Measurements from ENCODE around the gene FYB1. TPM values are rescaled to one million over a fixed set of nuclear protein-coding genes. Genes with fewer than 3 reads are reported as not detected.

Gene FYB1
- total and polyA plus RNA-seq, 7 experiments from 2014 or later: 310 to 701 (median 491) TPM

DNA sequence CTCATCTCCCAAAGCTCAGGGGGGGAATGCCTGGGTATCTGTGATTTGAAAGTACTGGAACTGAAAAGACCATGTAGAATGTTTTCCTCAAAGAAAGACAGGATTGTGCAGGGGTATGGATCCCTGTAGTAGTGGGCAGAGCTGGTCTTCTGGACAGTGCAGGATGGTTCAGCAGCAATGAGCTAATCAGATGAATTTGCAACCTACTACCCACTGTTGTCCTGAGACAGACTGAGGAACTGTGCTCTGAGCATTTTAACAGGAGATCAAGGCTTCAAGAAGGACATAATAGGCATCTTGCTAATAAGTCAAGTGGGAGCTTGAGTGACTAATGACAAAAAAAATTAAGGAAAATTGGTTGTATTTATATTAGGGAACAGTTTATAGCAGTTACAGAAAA lies 61.7 kb downstream of the FYB1 start:
- no peak overlapping the region for H3K4me3 ChIP-seq (ENCODE audit: low read length)
- CTCF ChIA-PET: interaction anchor here (0.6 to 1.4 kb wide), 7 partner anchors 9 to 219 kb away, joined by 3 to 7 read pairs (median 3); no protein-coding TSS in a partner anchor

DNA sequence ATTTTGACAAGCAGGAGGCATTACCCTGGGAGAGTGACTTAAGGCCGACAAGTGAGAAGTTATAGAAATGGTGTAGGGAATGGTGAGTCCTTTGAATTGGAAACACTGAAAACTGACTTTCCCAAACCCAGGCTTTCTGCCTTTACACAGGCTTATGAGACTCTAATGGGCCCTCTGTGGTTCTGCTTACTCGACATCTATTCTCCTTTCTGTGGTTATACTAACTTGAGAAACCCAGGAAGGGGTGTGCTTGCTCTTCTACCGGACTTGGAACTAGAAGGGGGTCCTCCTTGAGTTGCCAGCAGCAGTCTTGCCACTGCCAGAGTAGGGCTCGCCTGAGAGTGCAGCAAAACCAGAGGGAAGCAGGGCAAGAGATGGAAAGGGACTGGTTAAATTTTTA lies 63.3 kb downstream of the FYB1 start:
- Mint-ChIP-seq H3K4me1 (peaks cover 61 to 98% (median 92%) of the 10 kb centered on the region in 7 donors), H3K36me3 (peaks cover 34 to 55% (median 50%) of the 10 kb centered on the region in 5 donors), H3K4me3 (peak overlapping the region; percentile 17 to 81 (median 54)), H3K27ac (peak overlapping the region; percentile 20 to 94 (median 82)), H3K27me3 (no peaks in the 10 kb centered on the region), H3K9me3 (peaks cover 0 to 5% (median 0%) of the 10 kb centered on the region in 11 donors)
- no peaks in the 10 kb centered on the region for H3K9me3 ChIP-seq (ENCODE audit: control insufficient read depth in 2 of 3, low read length in 3 of 3)
- H3K4me3 ChIP-seq (ENCODE audit: low read length): no peak overlapping the region
- H3K27ac ChIP-seq (ENCODE audit: low read depth, low read length): peak overlapping the region; percentile 63
- no peak for DNase-seq
- ChIA-PET CTCF (interaction anchor here (1.4 kb wide), 1 partner anchor 62 kb away, joined by 7 read pairs; no protein-coding TSS in a partner anchor), POLR2A (interaction anchor here (0.6 to 4.6 kb wide), 4 partner anchors 14 to 44 kb away, joined by 3 to 22 read pairs (median 6); no protein-coding TSS in a partner anchor)
- peaks cover 6 to 31% (median 18%) of the 10 kb centered on the region in 3 experiments for H3K36me3 ChIP-seq (ENCODE audit: control insufficient read depth in 2 of 3, insufficient read depth in 3 of 3, low read length in 3 of 3)
- H3K27me3 ChIP-seq (ENCODE audit: control insufficient read depth in 2 of 2, insufficient read depth in 2 of 2, low read length in 2 of 2): no peaks in the 10 kb centered on the region
- no peak for ATAC-seq
- intact Hi-C loops (cut with micrococcal nuclease): no loop called here
- peaks cover 44 to 84% of the 10 kb centered on the region in 2 donors for H3K4me1 ChIP-seq (ENCODE audit: control insufficient read depth in 2 of 2, insufficient read depth in 2 of 2, low read length in 2 of 2)

More for the DNA sequence above, 61.7 kb downstream of the FYB1 start:
- peak overlapping the region in 8 of 9 donors; percentile 41 to 94 (median 78) for H3K27ac Mint-ChIP-seq
- DNase-seq (no peak), ATAC-seq (no peak)
- Histone ChIP-seq H3K36me3 (ENCODE audit: control insufficient read depth in 2 of 3, insufficient read depth in 3 of 3, low read length in 3 of 3) (peaks cover 2 to 15% (median 6%) of the 10 kb centered on the region in 3 experiments), H3K27ac (ENCODE audit: low read depth, low read length) (peak overlapping the region; percentile 57), H3K27me3 (ENCODE audit: control insufficient read depth in 2 of 2, insufficient read depth in 2 of 2, low read length in 2 of 2) (no peaks in the 10 kb centered on the region), H3K4me1 (ENCODE audit: control insufficient read depth in 2 of 2, insufficient read depth in 2 of 2, low read length in 2 of 2) (peaks cover 46 to 80% of the 10 kb centered on the region in 2 donors), H3K9me3 (ENCODE audit: control insufficient read depth in 2 of 3, low read length in 3 of 3) (no peaks in the 10 kb centered on the region)
- H3K4me3 Mint-ChIP-seq: peak overlapping the region in 8 of 10 donors; percentile 42 to 81 (median 64)
- POLR2A ChIA-PET: interaction anchor here (1.0 to 4.6 kb wide), 8 partner anchors 12 to 59 kb away, joined by 3 to 22 read pairs (median 8); no protein-coding TSS in a partner anchor
- H3K9me3 Mint-ChIP-seq: peaks cover 0 to 5% (median 0%) of the 10 kb centered on the region in 11 donors
- peaks cover 55 to 97% (median 90%) of the 10 kb centered on the region in 7 donors for H3K4me1 Mint-ChIP-seq
- peaks cover 22 to 47% (median 43%) of the 10 kb centered on the region in 5 donors for H3K36me3 Mint-ChIP-seq
- H3K27me3 Mint-ChIP-seq: no peaks in the 10 kb centered on the region
- intact Hi-C loops (cut with micrococcal nuclease): loop anchor here in 1 of 2 donors (2.0 kb wide), 1 partner anchor 19 kb away; no protein-coding TSS in a partner anchor

DNA sequence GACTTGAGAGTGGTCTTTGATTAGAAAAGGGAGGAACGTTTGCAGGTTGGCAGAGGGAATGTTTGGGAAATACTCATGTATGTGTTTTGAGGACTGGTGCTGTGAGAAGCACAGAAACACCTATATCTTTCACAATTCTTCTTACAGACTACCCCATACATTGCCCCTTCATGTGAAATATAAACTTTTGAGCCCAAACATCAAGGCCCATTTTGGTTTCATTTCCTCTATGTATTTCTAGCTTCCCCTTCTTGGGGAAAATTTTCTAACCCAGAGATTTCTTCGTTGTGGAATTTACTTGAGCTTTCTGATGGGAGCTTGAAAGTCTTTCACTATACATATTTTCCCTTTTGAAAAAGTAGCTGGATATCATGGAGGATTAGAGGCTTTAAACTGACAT lies 67.6 kb downstream of the FYB1 start:
- Mint-ChIP-seq H3K4me3 (peak overlapping the region in 9 of 10 donors; percentile 13 to 69 (median 44)), H3K27ac (peak overlapping the region; percentile 67 to 96 (median 87)), H3K4me1 (peaks cover 60 to 99% (median 85%) of the 10 kb centered on the region in 7 donors), H3K36me3 (peaks cover 29 to 51% (median 40%) of the 10 kb centered on the region in 5 donors), H3K27me3 (no peaks in the 10 kb centered on the region), H3K9me3 (peaks cover 0 to 2% (median 0%) of the 10 kb centered on the region in 11 donors)
- Histone ChIP-seq H3K36me3 (ENCODE audit: control insufficient read depth in 2 of 3, insufficient read depth in 3 of 3, low read length in 3 of 3) (peaks cover 22 to 44% (median 29%) of the 10 kb centered on the region in 3 experiments), H3K4me3 (ENCODE audit: low read length) (no peak overlapping the region), H3K27me3 (ENCODE audit: control insufficient read depth in 2 of 2, insufficient read depth in 2 of 2, low read length in 2 of 2) (no peaks in the 10 kb centered on the region), H3K9me3 (ENCODE audit: control insufficient read depth in 2 of 3, low read length in 3 of 3) (no peaks in the 10 kb centered on the region), H3K4me1 (ENCODE audit: control insufficient read depth in 2 of 2, insufficient read depth in 2 of 2, low read length in 2 of 2) (peaks cover 24 to 66% of the 10 kb centered on the region in 2 donors), H3K27ac (ENCODE audit: low read depth, low read length) (peak overlapping the region; percentile 64)
- CTCF ChIA-PET: interaction anchor here (0.6 to 6.3 kb wide), 7 partner anchors 9 to 133 kb away, joined by 3 to 37 read pairs (median 4); no protein-coding TSS in a partner anchor
- ATAC-seq (no peak), DNase-seq (no peak)
- intact Hi-C loops (cut with micrococcal nuclease): loop anchor here in 1 of 2 donors (2.0 to 5.0 kb wide), 3 partner anchors 13 to 226 kb away; no protein-coding TSS in a partner anchor
- POLR2A ChIA-PET: interaction anchor here (0.7 to 2.6 kb wide), 8 partner anchors 12 to 43 kb away, joined by 3 to 11 read pairs (median 5); no protein-coding TSS in a partner anchor

DNA sequence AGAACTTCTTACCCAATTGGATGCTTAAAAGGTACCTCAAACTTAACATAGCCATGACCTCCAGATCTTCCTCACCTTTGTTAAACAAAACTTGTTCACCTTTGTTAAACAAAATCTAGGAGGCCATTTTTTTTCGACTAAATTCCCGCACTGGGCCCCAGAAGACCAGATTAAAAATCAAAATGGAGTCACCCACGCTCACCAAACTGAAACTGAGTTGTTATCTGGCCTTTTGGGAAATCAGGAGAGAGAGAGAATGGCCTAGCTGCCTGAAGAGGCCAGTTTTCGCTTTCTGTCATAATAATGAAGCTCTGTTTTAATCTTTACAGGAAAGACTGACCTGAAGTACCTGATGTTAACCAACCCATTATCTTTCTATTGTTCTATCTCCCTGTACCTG lies 69.4 kb downstream of the FYB1 start:
- H3K27me3 ChIP-seq (ENCODE audit: control insufficient read depth in 2 of 2, insufficient read depth in 2 of 2, low read length in 2 of 2): no peaks in the 10 kb centered on the region
- no peak overlapping the region for H3K4me3 ChIP-seq (ENCODE audit: low read length)
- H3K27ac Mint-ChIP-seq: peak overlapping the region; percentile 66 to 94 (median 83)
- POLR2A ChIA-PET: interaction anchor here (0.7 to 1.5 kb wide), 5 partner anchors 26 to 137 kb away, joined by 3 to 6 read pairs (median 4); no protein-coding TSS in a partner anchor
- peaks cover 19 to 59% of the 10 kb centered on the region in 2 donors for H3K4me1 ChIP-seq (ENCODE audit: control insufficient read depth in 2 of 2, insufficient read depth in 2 of 2, low read length in 2 of 2)
- H3K9me3 ChIP-seq (ENCODE audit: control insufficient read depth in 2 of 3, low read length in 3 of 3): no peaks in the 10 kb centered on the region
- no peaks in the 10 kb centered on the region for H3K27me3 Mint-ChIP-seq
- ATAC-seq: no peak
- peaks cover 29 to 48% (median 42%) of the 10 kb centered on the region in 5 donors for H3K36me3 Mint-ChIP-seq
- peaks cover 0 to 2% (median 0%) of the 10 kb centered on the region in 11 donors for H3K9me3 Mint-ChIP-seq
- peak overlapping the region in 6 of 10 donors; percentile 7 to 63 (median 34) for H3K4me3 Mint-ChIP-seq
- H3K36me3 ChIP-seq (ENCODE audit: control insufficient read depth in 2 of 3, insufficient read depth in 3 of 3, low read length in 3 of 3): peaks cover 22 to 44% (median 29%) of the 10 kb centered on the region in 3 experiments
- DNase-seq: no peak
- CTCF ChIA-PET: interaction anchor here (0.5 to 6.3 kb wide), 7 partner anchors 15 to 134 kb away, joined by 3 to 37 read pairs (median 5); no protein-coding TSS in a partner anchor
- peaks cover 61 to 88% (median 78%) of the 10 kb centered on the region in 7 donors for H3K4me1 Mint-ChIP-seq
- intact Hi-C loops (cut with micrococcal nuclease): loop anchor here (1.0 to 10.0 kb wide), 10 partner anchors 15 to 397 kb away; no protein-coding TSS in a partner anchor
- H3K27ac ChIP-seq (ENCODE audit: low read depth, low read length): peak overlapping the region; percentile 64

DNA sequence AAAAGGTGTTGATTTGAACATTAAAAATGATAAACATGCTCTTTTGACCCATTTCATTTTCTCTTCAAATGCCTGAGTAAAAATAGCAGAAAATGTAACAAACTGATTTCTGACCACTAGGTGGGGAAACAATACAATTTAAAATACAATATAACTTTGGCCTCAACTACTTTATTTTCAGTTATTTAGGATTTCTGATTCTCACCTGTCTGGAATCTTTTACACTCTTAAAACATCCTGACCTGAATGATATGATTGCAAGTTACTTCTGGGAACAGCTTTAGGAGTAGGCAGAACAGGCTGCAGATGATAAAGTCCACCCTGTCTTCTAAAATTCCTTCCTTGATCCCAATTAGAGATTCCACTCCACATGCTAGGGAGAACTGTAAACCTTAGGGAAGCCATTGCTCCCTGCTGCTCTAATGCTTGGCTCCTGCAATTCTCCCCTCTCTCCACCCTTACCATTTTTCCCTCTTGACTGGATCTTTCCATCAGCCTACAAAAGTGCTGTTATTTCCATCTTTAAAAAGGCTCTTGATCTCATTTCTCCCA lies 70.3 kb downstream of the FYB1 start:
- H3K27me3 Mint-ChIP-seq: no peaks in the 10 kb centered on the region
- H3K4me1 Mint-ChIP-seq: peaks cover 58 to 90% (median 72%) of the 10 kb centered on the region in 7 donors
- no peaks in the 10 kb centered on the region for H3K9me3 ChIP-seq (ENCODE audit: control insufficient read depth in 2 of 3, low read length in 3 of 3)
- peaks cover 0 to 2% (median 0%) of the 10 kb centered on the region in 11 donors for H3K9me3 Mint-ChIP-seq
- H3K27me3 ChIP-seq (ENCODE audit: control insufficient read depth in 2 of 2, insufficient read depth in 2 of 2, low read length in 2 of 2): no peaks in the 10 kb centered on the region
- POLR2A ChIA-PET: interaction anchor here (1.0 to 1.4 kb wide), 4 partner anchors 27 to 137 kb away, joined by 4 to 6 read pairs (median 4); no protein-coding TSS in a partner anchor
- peak; percentile 44 for ATAC-seq
- peaks cover 29 to 51% (median 40%) of the 10 kb centered on the region in 5 donors for H3K36me3 Mint-ChIP-seq
- H3K4me1 ChIP-seq (ENCODE audit: control insufficient read depth in 2 of 2, insufficient read depth in 2 of 2, low read length in 2 of 2): peaks cover 19 to 55% of the 10 kb centered on the region in 2 donors
- H3K27ac Mint-ChIP-seq: peak overlapping the region; percentile 66 to 94 (median 82)
- peak in 6 of 9 donors; percentile 28 to 55 (median 48) for DNase-seq
- intact Hi-C loops (cut with micrococcal nuclease): loop anchor here (1.0 to 10.0 kb wide), 7 partner anchors 28 to 398 kb away; no protein-coding TSS in a partner anchor
- H3K36me3 ChIP-seq (ENCODE audit: control insufficient read depth in 2 of 3, insufficient read depth in 3 of 3, low read length in 3 of 3): peaks cover 22 to 50% (median 29%) of the 10 kb centered on the region in 3 experiments
- peak overlapping the region; percentile 64 for H3K27ac ChIP-seq (ENCODE audit: low read depth, low read length)
- H3K4me3 Mint-ChIP-seq: peak overlapping the region in 6 of 10 donors; percentile 7 to 63 (median 36)
- H3K4me3 ChIP-seq (ENCODE audit: low read length): no peak overlapping the region
- CTCF ChIA-PET: interaction anchor here (0.6 to 6.3 kb wide), 6 partner anchors 8 to 135 kb away, joined by 3 to 37 read pairs (median 6); no protein-coding TSS in a partner anchor

Data from naive thymus-derived CD4-positive, alpha-beta T cell (primary cell).